Activated CD8-positive, alpha-beta memory T cell treated with anti-CD3 and anti-CD28 coated beads for 4 hours (primary cell): ENCODE results near the gene GMPR.
"Not testable (repeated sequence)": the region's sequence is repeated elsewhere in the genome, so short reads cannot be mapped to it uniquely, and the experiment has no call there.

Experiments used
- DNase-seq, 2 donors: peaks; one replicate each; pipeline ENCODE4 v3.0.0-alpha.2; 2020; ENCODE audit warnings: low read depth in 2 of 2

GMPR gene

DNA sequence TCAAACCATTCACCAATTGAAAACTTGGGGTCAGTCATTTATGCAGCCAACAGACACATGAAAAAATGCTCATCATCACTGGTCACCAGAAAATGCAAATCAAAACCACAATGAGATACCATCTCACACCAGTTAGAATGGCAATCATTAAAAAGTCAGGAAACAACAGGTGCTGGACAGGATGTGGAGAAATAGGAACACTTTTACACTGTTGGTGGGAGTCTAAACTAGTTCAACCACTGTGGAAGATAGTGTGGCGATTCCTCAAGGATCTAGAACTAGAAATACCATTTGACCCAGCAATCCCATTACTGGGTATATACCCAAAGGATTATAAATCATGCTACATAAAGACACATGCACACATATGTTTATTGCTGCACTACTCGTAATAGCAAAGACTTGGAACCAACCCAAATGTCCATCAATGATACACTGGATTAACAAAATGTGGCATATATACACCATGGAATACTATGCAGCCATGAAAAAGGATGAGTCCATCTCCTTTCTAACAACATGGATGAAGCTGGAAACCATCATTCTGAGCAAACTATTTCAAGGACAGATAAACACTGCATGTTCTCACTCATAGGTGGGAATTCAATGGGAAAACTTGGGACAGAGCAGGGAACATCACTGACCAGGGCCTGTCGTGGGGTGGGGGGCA is 13.2 kb upstream of the GMPR start:
- not testable (repeated sequence) for DNase-seq

DNA sequence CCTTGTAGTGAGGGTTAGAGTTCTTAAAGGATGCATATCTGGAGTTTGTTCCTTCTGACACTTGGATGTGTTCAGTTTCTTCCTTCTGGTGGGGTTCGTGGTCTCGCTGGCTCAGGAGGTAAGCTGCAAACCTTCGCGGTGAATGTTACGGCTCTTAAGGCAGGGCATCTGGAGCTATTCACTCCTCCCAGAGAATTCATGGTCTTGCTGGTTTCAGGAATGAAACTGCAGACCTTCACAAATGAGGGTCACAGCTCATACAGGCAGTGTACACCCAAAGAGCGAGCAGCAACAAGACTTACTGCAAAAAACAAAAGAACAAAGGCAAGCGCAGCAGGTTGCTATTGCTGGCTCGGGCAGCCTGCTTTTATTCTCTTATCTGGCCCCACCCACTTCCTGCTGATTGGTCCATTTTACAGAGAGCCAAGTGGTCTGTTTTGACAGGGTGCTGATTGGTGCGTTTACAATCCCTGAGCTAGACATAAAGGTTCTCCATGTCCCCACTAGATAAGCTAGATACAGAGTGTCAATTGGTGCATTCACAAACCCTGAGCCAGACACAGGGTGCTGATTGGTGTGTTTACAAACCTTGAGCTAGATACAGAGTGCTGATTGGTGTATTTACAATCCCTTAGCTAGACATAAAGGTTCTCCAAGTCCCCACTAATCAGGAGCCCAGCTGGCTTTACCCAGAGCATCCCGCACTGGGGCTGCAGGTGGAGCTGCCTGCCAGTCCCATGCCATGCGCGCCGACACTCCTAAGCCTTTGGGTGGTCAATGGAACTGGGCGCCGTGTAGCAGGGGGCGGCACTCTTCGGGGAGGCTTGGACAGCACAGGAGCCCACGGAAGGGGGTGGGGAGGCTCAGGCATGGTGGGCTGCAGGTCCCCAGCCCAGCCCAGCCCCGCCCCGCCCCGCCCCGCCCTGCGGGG is 12.0 kb upstream of the GMPR start:
- not testable (repeated sequence) for DNase-seq

DNA sequence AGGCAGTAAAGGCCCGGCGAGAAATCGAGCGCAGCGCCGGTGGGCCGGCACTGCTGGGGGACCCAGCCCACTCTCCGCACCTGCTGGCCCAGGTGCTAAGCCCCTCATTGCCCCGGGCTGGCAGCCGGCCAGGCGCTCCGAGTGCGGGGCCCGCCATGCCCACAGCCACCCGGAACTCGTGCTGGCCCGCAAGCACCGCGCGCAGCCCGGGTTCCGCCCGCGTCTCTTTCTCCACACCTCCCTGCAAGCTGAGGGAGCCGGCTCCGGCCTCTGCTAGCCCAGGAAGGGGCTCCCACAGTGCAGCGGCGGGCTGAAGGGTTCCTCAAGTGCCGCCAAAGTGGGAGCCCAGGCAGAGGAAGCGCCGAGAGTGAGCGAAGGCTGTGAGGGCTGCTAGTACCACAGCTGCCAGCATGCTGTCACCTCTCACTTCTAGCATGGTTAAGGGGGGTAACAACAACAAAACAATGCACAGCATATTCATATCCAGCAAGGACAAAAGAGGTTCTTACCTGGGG is 11.3 kb upstream of the GMPR start:
- DNase-seq: no peak

DNA sequence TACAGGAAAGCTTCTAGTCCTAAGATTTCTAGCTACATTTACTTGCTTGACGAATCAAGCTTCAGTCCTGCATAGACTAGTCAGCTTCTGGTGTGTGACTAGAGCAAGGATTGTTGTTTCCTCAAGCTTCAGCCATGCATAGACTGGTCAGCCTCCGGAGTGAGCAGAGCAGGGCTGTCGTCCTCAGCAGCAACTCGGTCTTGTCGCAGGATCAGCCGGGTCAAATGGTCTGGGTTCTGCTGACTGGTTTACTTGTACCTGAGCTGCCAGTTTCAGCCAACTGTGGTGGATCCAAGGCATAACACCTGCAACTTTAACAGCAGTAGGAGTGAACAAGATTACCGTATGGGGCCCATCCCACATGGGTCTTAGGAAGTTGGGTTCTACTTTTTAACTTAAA is 10.8 kb upstream of the GMPR start:
- DNase-seq: no peak

DNA sequence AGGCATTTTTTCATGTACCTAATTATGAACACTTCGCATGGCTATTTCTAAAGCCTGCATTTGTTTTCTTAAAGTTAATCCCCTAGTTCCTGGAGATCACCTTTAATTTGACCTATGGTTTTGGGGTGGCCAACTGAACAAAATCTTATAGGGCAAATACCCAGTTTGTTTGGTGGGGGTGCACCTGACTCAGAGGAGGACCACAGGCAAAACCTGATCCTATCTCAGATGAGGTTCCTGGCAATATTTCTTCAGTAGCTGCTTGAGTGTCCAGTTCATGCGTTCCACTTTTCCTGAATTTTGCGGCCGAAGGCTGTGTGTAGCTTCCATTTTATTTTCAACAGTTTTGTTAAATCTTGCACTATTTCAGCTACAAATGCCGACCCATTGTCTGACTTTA is 10.3 kb upstream of the GMPR start:
- no peak for DNase-seq

DNA sequence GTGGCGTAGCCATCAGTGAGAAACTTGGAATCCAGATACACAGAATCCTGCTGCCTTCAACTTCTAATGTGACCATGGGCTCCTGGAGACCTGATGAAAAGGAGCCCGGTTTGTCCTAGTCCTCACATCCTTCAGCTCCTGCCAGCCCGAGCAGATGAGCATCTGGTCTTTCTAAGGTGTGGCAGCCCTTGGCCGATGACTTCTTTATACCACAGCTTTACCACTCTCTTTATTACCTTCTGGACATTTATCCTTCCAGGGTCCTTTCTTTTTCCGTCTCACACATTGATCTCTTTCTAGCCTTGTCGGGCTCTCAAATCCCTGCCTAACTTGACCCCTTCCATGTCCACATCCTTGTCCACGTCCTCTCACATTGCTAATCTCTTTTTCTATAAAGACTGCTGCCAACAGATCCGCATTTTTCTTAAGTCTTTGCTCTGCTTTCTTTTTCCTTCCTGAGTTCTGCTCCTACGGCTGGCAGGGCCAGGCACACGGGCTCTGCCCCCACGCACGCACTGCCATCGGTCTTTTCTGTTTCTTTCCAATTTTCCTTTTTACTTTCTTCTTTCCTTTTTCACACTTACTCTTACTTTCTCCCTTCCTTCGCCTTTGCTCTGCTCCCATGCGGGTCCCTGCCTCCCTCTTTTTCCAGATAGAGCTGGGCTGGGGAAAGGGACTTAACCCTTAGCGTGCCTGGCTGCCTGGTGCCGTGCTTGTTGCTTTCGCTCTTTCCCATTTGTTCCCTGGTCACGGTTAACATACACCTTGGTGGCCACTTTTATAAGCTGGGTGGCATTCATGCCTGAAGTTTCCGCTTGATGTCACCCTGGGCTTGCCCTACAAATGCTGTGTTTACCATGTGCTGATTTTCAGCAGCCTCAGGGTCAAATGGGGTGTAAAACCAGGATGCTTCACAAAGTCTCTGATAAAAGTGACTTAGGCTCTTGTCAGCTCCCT is 9.4 kb upstream of the GMPR start:
- DNase-seq: no peak

DNA sequence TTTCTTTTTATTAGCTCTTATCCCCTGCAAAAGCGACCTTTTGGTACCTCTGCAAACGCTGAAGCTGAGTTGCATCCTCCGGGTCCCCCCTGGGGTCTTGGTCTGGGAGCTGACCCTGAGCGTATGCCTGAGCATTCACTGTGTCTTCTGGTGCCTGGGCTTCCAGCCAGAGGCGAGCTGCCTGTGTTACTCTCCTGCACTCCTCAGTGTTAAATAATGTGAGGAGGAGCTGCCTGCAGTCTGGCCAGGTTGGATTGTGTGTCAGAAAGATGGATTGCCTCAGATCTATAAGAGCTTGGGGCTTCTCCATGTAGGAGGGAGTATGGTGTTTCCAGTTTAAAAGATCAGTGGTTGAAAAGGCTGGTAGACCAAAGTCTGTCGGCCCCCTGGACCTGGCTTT is 8.7 kb upstream of the GMPR start:
- no peak for DNase-seq

DNA sequence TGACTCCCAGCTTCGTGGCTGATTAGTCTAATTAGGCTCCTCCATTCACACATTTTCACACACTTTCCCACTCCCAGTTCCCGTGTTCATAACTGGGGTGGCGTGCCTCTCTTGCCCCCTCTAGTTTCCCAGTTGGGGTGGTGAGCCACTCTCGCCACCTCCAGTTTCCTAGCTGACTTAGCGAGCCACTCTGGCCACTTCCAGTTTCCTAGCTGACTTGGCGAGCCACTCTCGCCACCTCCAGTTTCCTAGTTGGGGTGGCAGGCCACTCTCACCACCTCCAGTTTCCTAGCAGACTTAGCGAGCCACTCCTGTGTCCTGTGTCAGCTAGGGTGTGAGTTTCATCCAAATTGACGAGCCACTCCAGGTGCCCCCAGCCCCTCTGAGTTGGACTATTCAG is 7.4 kb upstream of the GMPR start:
- no peak for DNase-seq

DNA sequence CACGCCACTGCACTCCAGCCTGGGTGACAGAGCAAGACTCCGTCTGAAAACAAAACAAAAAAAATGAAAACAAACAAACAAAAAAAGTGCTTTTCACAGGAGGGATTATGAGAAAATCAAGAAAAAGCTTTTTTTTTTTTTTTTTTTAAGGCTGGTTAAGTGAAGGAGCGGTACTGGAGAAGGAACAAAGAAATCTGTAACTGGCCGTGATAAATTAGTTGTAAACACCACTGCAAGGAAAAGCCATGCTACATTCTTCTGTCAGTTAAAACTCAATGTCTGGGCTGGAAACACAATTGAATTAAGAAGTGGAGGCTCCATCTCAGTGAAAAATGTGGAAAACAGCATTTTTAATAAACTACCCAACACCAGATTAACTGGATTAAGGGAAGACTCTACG is 6.3 kb upstream of the GMPR start:
- DNase-seq: no peak

DNA sequence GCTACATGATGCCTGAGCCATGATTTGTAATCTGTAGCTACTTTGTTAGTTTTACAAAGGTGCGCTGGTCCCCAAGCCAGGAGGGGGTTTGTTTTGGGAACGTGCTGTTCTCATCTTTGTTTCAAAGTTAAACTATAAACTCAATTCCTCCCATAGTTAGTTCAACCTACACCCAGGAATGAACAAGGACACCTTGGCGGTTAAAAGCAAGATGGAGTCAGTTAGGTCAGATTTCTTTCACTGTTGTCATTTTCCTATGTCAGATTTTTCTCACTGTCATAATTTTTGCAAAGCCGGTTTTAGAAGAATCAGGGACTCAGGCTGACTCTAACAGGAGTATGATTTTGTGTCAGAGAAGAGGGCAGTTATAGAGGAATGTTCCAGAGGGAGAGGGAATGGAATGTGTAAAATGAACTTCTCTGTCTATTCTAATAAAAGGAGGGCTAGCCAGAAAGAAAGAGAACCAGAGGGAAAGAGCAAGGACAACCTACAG is 2.3 kb upstream of the GMPR start:
- no peak for DNase-seq

DNA sequence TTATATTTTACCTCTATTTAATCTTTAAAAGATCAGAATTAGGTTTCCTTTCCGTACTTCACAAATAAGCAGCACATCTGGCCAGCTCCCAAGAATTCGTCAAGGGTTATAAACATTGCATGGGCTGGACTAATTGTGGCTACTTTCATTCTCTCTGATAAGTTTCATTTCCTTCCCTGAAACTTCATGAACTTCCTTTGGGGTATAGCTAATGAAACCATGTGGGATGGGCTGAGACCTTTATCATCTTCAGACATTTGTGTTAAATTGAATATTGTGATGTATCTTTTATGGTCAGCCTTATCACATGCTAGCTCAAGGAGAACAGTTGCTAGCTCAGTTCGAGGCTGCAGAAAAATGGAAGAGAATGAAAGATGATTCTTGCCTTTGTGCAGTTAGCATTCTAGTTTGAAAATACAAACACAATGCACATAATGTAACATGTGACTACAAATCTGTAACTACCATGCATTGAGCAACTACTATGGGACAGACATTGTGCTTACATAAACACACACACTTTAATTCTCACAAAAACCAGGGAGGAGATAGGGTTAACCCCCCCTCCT is 1.7 kb upstream of the GMPR start:
- DNase-seq: no peak

DNA sequence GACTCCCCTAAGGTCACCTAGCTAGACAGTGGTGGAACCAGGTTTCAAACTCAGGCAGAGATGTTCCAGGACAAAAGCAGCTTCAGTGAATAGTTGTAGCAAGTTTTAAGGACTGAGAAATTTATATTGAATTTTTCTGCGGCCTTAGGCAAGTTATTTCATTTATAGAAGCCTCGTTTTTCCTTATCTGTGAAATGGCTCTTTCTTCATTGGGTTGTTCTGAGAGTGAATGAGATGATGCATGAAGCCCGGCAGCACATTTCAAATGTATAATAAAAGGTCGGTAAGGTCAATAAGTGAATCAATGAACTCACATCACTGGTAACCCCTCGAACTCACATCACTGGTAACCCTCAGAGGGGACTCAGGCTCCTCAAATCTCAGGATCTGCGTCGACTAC is 1.1 kb upstream of the GMPR start:
- DNase-seq: no peak

DNA sequence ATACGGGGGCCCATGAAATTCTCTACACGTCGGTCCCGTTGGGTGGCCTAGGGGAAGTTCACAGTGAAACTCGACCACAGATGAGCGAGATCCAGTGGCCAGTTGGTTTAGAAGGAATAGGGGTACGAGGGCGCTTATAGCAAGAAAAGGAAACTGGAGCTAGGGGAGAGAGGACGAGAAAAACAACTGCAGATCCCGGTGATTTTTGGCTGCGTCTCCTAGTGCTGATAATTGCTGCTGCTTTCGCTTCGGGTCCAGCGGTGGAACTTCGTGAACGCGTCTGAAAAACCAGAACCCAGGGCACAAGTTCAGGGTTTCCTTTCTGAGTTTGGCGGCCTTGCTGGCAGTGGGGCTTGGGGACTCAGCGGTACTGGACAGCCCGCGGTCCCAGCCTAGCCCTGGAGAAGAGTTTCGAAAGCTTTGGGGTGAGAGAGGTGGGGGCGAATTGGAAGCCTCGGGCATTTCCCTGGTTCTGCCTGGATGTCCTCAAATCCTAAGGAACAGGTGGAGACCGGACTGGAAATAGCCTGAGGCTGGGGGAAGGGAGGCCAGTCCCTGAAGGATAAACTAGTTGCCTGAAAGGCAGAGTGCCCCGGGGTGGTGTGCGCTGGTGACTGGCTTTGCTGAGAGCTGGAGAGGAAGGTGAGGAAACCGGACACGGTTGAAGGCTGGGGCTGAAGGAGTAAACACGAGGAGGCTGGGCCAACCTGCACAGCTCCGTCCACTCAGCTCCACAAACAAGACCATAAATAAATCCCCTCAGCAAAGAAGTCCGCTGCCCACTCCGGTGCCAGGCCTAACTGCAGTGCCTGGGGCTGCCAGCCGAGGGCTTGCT is 793 bp downstream of the GMPR start:
- no peak for DNase-seq

DNA sequence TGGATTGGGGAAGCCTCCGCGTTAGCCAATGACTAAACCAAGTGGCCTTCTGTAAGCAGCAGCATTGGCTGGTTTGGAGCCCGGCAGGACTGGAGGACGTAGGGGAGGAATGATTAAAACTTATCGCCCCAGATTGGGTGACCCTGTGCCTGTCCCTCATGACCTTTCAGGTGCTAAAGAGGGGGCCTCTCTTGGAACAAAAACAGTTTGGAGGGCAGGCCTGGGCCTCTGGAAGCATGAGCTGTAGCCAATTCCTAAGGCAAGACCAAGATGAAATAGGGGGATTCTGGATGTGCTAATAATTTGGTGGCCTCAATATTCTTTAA is 1.4 kb downstream of the GMPR start:
- no peak for DNase-seq

DNA sequence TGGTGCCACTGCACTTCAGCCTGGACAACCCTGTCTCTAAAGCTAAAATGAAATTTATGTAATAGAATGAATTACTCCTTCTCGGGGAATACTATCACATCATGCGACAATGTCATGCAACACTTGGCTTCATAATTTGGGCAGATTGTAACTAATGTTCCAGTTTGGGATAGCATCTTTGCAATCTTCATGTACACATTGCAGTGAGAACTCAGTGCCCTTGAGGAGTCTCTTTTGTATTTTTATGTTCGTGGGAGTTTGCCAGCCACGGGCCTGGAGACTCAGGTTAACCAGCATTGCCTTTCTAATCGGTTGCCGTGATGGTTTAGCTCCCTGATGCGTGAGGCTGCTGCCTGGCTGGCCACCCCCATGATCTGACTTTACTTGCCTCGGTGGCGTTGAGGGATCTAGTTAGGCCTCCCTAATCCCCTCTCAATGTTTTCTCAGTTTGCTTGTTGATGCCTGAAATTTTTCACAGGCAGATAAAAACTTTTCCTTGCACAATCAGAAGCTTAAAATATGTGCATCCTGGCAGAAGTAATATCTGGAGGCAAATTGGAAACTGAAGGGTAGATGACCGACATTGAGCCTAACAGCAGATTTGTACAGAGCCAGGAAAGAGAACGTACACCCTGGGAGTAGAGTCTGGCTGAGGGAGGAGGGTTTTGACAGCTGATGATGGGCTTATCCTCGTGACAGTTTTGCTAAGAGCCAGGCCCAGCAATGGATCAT is 2.4 kb downstream of the GMPR start:
- DNase-seq: no peak

DNA sequence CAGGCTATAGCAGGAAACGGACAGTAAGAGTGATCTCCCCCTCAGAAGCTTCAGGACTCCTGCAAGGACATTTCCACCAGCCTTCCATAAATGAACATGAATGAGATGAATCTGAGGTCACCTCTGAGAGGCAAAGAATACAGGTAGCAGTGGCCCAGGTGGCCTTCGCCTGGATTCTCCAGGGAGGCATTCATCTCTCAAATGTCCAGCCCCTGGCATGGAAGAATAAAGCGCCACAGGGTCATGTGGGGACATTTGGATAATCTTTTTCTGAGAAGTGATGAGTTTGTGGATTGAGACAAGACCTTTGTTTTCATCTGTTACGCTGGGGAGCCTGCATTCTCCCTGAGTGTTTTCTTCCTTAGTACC is 2.9 kb downstream of the GMPR start:
- no peak for DNase-seq

DNA sequence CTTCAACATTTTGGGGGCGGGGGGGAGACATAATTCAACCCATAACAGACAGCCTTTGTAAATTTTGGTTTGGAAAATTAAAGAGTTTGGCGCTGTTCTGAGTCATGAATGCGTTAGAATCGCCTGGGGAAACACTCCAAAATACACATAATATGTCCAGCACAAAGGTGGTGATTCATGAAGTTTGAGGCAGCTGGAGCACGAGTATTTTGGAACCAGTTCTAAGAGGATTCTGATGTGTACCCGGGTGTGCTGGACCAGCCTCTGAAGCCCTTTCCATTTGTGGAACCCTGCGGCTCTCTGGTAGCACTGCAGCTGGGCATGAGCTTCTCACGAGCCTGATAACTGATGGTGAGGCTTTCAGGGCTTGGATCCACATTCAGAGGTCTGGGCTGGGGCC is 4.7 kb downstream of the GMPR start:
- DNase-seq: no peak

DNA sequence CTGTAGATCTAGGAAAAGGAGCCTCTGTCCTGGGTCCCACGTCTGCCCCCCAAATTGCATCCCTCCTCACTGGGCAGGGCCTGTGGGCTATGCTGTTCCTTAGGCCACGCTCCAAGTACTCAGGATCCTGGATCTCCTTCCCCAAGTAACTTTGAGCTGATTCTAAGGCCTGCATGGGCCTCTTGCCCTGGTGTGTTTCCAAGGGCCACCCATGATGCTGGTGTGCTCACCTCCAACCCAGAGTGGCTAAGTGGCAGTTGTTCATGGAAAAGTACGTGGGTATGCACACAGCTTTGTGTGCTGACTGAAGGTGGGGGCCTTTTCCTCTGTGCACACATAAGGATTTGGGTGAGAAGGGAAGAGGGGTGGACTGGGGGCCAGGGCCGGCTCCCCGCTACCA is 5.3 kb downstream of the GMPR start:
- no peak for DNase-seq

DNA sequence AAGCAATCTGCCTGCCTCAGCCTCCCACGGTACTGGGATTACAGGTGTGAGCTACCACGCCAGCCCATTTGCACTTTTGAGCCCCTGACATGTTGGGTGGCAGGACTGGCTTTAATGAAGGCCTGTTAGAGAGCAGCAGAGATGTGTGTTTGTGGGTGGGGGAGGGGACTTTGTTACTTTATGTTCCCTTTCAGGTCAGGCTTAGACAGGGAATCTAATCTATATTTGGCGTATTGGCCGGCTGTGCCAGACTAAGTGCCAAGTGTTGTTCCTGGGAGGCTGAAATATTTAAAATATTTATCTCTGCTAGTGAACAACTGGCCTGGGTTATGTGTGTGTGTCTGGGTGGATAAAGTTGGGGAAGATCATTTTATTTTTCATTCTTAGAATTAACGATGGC is 6.1 kb downstream of the GMPR start:
- no peak for DNase-seq

DNA sequence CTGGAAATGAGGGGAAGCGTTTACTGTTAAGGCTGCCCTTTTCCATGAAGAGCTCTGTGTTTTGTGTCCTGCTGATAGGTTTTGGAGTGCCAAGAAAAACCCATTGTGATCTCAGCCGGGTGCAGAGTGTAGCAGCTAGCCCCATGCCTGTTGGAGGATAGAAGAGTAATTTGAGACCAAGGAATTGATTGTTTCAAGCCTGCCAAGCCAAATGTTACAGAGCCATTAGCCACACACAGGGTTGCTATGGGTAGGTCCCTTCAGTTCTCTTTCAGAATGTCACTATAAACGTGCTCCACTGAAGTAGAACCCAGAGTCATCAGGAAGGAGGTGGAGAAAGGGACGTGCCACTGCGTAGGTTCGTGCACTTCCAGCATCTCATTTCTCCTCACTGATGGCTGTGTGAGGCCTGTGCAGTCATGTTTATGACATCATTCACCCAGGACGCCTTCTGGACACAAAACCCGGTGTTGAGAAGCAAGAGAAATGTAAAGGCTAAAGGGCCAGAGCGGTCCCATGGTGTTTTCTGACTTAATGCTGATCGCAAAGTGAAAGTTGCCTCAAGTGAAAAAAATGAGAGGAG is 6.6 kb downstream of the GMPR start:
- no peak for DNase-seq
